ENCODE data around the gene PLA2G6. TPM values are rescaled to one million over a fixed set of nuclear protein-coding genes. Genes with fewer than 3 reads are reported as not detected.

Gene PLA2G6
- total RNA-seq, 1 experiment from 2014 or later = 16.2 TPM

- Histone ChIP-seq H3K27ac (ENCODE audit: low read length) (peak overlapping the region; percentile 48), H3K27me3 (ENCODE audit: control insufficient read depth, insufficient read depth, low read length) (no peaks in the 10 kb centered on the region), H3K4me3 (ENCODE audit: low read depth in 2 of 2, low read length in 2 of 2) (no peak overlapping the region), H3K36me3 (ENCODE audit: control insufficient read depth, insufficient read depth, low read length) (no peaks in the 10 kb centered on the region), H3K4me1 (ENCODE audit: control insufficient read depth, insufficient read depth, low read length) (peaks cover 45% of the 10 kb centered on the region), H3K9me3 (ENCODE audit: control insufficient read depth, insufficient read depth, low read depth, low read length) (no peaks in the 10 kb centered on the region)
- ATAC-seq = no peak
- no TSS peak for BruUV-seq (replicated peaks)
- ChIA-PET CTCF (no interaction called here), POLR2A (no interaction called here)
- in situ Hi-C loops (cut with HindIII; ENCODE audit: low pct_unique_long_range_greater_than_20kb, low sequenced_read_pairs) (no loop called here), intact Hi-C loops (cut with micrococcal nuclease; ENCODE audit: unreplicated experiment) (no loop called here)
- DNase-seq (ENCODE audit: low read depth, low spot score) = no peak
- no peak for TF ChIP-seq CTCF (IDR thresholded peaks at IDR 0.05)
- no peak for TF ChIP-seq TCF7L2 (IDR thresholded peaks at IDR 0.05; ENCODE audit: low read depth, low read length)
- no peak for TF ChIP-seq SIN3A (IDR thresholded peaks at IDR 0.05; ENCODE audit: borderline replicate concordance, insufficient read depth, low read depth, low read length)
- TF ChIP-seq POLR2AphosphoS5 (IDR thresholded peaks at IDR 0.05; ENCODE audit: low read depth, low read length) = no peak
- no peak for TF ChIP-seq REST (IDR thresholded peaks at IDR 0.05; ENCODE audit: insufficient read depth in 1 of 2, low read depth in 2 of 2, low read length in 1 of 2)
Observed at GRCh38 chr22:38175206-38176118, 6.2 kb downstream of the PLA2G6 start.

- ChIA-PET POLR2A (no interaction called here), CTCF (no interaction called here)
- no peaks in the 10 kb centered on the region for H3K9me3 ChIP-seq (ENCODE audit: control insufficient read depth, insufficient read depth, low read depth, low read length)
- no peak for TF ChIP-seq POLR2AphosphoS5 (IDR thresholded peaks at IDR 0.05; ENCODE audit: low read depth, low read length)
- TF ChIP-seq REST (IDR thresholded peaks at IDR 0.05; ENCODE audit: insufficient read depth in 1 of 2, low read depth in 2 of 2, low read length in 1 of 2) = no peak
- TF ChIP-seq TCF7L2 (IDR thresholded peaks at IDR 0.05; ENCODE audit: low read depth, low read length) = no peak
- TF ChIP-seq CTCF (IDR thresholded peaks at IDR 0.05) = no peak
- no peak for TF ChIP-seq SIN3A (IDR thresholded peaks at IDR 0.05; ENCODE audit: borderline replicate concordance, insufficient read depth, low read depth, low read length)
- in situ Hi-C loops (cut with HindIII; ENCODE audit: low pct_unique_long_range_greater_than_20kb, low sequenced_read_pairs) = no loop called here
- H3K36me3 ChIP-seq (ENCODE audit: control insufficient read depth, insufficient read depth, low read length) = no peaks in the 10 kb centered on the region
- no peak overlapping the region for H3K27ac ChIP-seq (ENCODE audit: low read length)
- H3K27me3 ChIP-seq (ENCODE audit: control insufficient read depth, insufficient read depth, low read length) = no peaks in the 10 kb centered on the region
- H3K4me3 ChIP-seq (ENCODE audit: low read depth in 2 of 2, low read length in 2 of 2) = no peak overlapping the region
- no TSS peak for BruUV-seq (replicated peaks)
- intact Hi-C loops (cut with micrococcal nuclease; ENCODE audit: unreplicated experiment) = no loop called here
- H3K4me1 ChIP-seq (ENCODE audit: control insufficient read depth, insufficient read depth, low read length) = peaks cover 36% of the 10 kb centered on the region
- DNase-seq (ENCODE audit: low read depth, low spot score) = no peak
- no peak for ATAC-seq
Observed at GRCh38 chr22:38174626-38175025, 7.0 kb downstream of the PLA2G6 start.
